Activated CD8-positive, alpha-beta T cell treated with anti-CD3 and anti-CD28 coated beads for 36 hours (primary cell): ENCODE results near the gene CERKL. TPM values are rescaled to one million over a fixed set of nuclear protein-coding genes. Genes with fewer than 3 reads are reported as not detected.

Experiments used
- total RNA-seq, 2 experiments: library from RNA; stranded (reverse); gene quantifications; one replicate each; pipeline ENCODE4 v1.2.3, GENCODE V29; 2021

The CERKL gene
- total RNA-seq, 2 experiments from 2014 or later, result 0.11 to 0.20 TPM

Other genes with a start within 250 kb of the CERKL start
- gene ITGA4, start 199.7 kb downstream of the CERKL start, total RNA-seq, result 10 to 100 TPM; 61.6 to 64.5 TPM
- gene NEUROD1, start 23.4 kb upstream of the CERKL start, total RNA-seq, result not detected
- 10 to 100 TPM; 42.5 to 50.8 TPM for gene ITPRID2, start 234.6 kb upstream of the CERKL start, total RNA-seq